T-helper 1 cell treated with Interleukin-12 subunit alpha and Interleukin-12 subunit beta and Interleukin-4 antibody, amounts not matched to agents 30 ng/mL and 1 ng/mL, for 36 hours (primary cell): ENCODE measurements around the gene ATAD3A. TPM values are rescaled to one million over a fixed set of nuclear protein-coding genes. Genes with fewer than 3 reads are reported as not detected.

Source experiments
- intact Hi-C: fragments of 100-400 bp; cut with micrococcal nuclease; formaldehyde crosslinking; loops from one replicate; pipeline ENCODE4 v1.15.1; 2024
- total RNA-seq: library from RNA; stranded (reverse); gene quantifications from 2 replicates; pipeline ENCODE4 v1.2.3, GENCODE V29; 2022

Gene ATAD3A
- total RNA-seq, 1 donor from 2014 or later: 47.3 TPM

- intact Hi-C loops: loop anchor here (10.0 kb wide), 1 partner anchor 147 kb away; the partner anchor contains the start of gene CDK11A
Measured at GRCh38 chr1:1577367-1578011, 65.5 kb downstream of the ATAD3A start.

GRCh38 chr1:1578371-1578940 lies 66.5 kb downstream of the ATAD3A start:
- intact Hi-C loops: loop anchor here (10.0 kb wide), 1 partner anchor 146 kb away; the partner anchor contains the start of gene CDK11A

GRCh38 chr1:1582585-1583346 lies 70.8 kb downstream of the ATAD3A start:
- intact Hi-C loops: no loop called here

- intact Hi-C loops: no loop called here
Measured at GRCh38 chr1:1583347-1584010, 71.5 kb downstream of the ATAD3A start.

Other genes with a start within 250 kb of the ATAD3A start
- 85.1 and 87.7 TPM in 2 replicates for gene UBE2J2, start 238.3 kb upstream of the ATAD3A start, total RNA-seq
- gene SCNN1D, start 231.7 kb upstream of the ATAD3A start, total RNA-seq: 2.8 and 4.6 TPM in 2 replicates
- 60.9 and 62.5 TPM in 2 replicates for gene ACAP3, start 204.2 kb upstream of the ATAD3A start, total RNA-seq
- gene PUSL1, start 203.6 kb upstream of the ATAD3A start, total RNA-seq: 19.2 and 20.6 TPM in 2 replicates
- gene INTS11, start 187.5 kb upstream of the ATAD3A start, total RNA-seq: 129 and 134 TPM in 2 replicates
- 20.4 and 20.8 TPM in 2 replicates for gene CPTP, start 187.4 kb upstream of the ATAD3A start, total RNA-seq
- gene TAS1R3, start 180.9 kb upstream of the ATAD3A start, total RNA-seq: 1.0 and 1.2 TPM in 2 replicates
- 39.1 and 43.8 TPM in 2 replicates for gene DVL1, start 162.7 kb upstream of the ATAD3A start, total RNA-seq
- 0.25 and 0.27 TPM in 2 replicates for gene MXRA8, start 153.6 kb upstream of the ATAD3A start, total RNA-seq
- gene AURKAIP1, start 137.0 kb upstream of the ATAD3A start, total RNA-seq: 104 and 114 TPM in 2 replicates
- gene CCNL2, start 112.8 kb upstream of the ATAD3A start, total RNA-seq: 119 and 120 TPM in 2 replicates
- gene MRPL20, start 104.9 kb upstream of the ATAD3A start, total RNA-seq: 138 and 139 TPM in 2 replicates
- gene ANKRD65, start 90.9 kb upstream of the ATAD3A start, total RNA-seq: not detected in 2 replicates
- 1.6 and 2.0 TPM in 2 replicates for gene VWA1, start 76.5 kb upstream of the ATAD3A start, total RNA-seq
- gene ATAD3C, start 62.5 kb upstream of the ATAD3A start, total RNA-seq: 0.56 and 1.5 TPM in 2 replicates
- gene ATAD3B, start 40.4 kb upstream of the ATAD3A start, total RNA-seq: 48.7 and 50.9 TPM in 2 replicates
- 0.39 and 0.63 TPM in 2 replicates for gene TMEM240, start 28.5 kb downstream of the ATAD3A start, total RNA-seq
- 137 and 138 TPM in 2 replicates for gene SSU72, start 62.7 kb downstream of the ATAD3A start, total RNA-seq
- 6.9 and 8.8 TPM in 2 replicates for gene FNDC10, start 88.0 kb downstream of the ATAD3A start, total RNA-seq
- gene MIB2, start 103.3 kb downstream of the ATAD3A start, total RNA-seq: 36.7 and 38.1 TPM in 2 replicates
- 2.3 and 2.6 TPM in 2 replicates for gene MMP23B, start 120.0 kb downstream of the ATAD3A start, total RNA-seq
- gene CDK11B, start 146.8 kb downstream of the ATAD3A start, total RNA-seq: 33.2 and 37.0 TPM in 2 replicates
- 64.8 and 65.2 TPM in 2 replicates for gene SLC35E2B, start 180.6 kb downstream of the ATAD3A start, total RNA-seq
- gene CDK11A, start 212.2 kb downstream of the ATAD3A start, total RNA-seq: 98.0 and 103 TPM in 2 replicates